ENCODE data around the gene MARK3. TPM values are rescaled to one million over a fixed set of nuclear protein-coding genes. Genes with fewer than 3 reads are reported as not detected.

Gene MARK3
- total RNA-seq, 1 donor from 2014 or later = 82.0 TPM

DNA sequence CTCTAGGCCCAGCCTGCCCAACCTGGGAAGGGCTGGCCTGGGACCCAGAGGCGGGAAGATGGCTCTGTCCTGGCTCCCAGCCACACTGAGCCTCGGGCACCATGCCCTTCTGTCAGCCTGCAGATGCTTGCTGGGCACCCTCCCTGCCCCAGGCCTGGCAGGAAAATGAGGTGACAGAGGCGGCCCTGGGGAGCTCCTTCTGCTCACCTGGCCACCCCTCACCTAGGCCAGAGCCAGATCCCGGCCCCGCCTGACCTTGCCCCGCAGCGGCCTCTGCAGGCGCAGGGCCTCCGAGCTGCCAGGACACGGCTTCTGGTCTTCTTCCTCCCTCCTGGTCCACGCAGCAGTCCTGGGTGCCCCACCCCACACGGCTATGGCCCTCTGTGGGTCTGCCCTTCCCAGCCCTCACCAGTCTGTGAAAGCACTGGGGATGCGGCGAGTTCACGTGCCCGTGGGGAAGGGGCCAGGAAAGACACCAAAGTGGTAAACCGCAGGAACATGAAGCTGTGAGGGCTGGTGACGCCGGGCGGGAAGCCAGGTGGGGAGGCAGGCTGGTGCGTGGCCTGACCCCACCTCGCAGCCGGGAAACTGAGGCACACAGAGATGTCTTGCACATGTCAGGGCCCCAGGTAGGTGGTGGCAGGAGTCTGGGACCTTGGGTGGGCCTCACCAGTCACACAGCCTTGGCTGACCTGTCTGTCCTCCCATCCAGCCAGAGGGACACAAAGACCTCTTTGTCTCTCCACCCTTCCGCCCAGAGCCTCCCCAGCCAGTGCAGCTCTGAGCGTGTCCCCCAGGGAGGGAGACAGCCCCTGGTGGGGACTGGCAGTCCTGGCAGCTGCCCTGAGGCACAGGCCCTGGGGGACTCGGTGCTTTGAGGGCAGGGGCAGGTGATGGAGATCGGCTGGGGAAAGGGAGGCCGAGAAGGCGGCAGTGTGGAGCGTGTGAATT is 164.4 kb downstream of the MARK3 start:
- no peak overlapping the region for H3K27ac Mint-ChIP-seq
- H3K4me1 Mint-ChIP-seq = no peaks in the 10 kb centered on the region
- no peak overlapping the region for H3K4me3 Mint-ChIP-seq
- no peaks in the 10 kb centered on the region for H3K9me3 Mint-ChIP-seq
- peaks cover under 1% of the 10 kb centered on the region for H3K36me3 Mint-ChIP-seq (ENCODE audit: low read depth)
- intact Hi-C loops (cut with micrococcal nuclease) = no loop called here
- H3K27me3 Mint-ChIP-seq = no peaks in the 10 kb centered on the region
- DNase-seq = no peak

DNA sequence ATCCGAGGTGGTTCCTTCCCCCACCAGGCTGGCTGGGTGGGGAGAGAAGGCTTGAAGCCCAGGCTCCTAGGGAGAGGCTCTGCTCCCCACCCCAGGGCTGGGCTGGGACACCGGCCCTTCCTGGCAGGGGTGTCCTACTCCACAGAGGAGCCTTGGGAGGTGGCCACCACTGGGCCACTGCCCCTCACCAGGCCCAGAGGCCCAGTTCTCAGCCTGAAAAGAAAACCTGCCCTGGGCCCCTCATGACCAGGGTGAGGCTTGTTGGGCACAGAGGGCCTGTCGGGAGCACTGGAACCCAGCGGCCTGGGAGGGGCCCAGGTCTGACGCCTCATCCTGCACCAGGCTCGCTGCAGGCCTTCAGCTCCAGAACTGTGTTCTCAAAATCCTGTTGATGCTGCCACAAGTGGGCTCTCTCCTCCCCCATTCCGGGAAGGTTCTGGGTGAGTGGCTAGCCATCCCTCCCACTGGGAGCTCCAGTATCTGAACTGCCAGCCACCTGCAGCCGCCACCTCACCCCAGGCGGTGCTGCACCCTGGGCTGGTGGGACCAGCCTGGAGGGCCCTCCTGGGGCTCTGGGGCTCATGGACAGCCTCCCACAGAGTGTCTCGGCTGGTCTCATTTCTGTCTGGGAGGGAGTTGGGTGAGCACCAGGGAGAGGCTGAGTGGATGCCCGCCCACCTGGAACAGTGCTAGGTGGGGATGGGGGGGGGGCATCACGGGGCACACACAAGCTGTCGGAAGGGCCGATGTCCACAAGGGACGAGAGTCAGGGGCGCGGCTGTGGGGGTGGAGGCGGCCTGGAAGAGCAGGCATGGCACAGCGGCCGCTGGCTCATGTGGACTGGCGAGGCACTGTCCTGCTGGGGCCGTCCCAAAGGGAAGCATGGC is 165.5 kb downstream of the MARK3 start:
- H3K36me3 Mint-ChIP-seq (ENCODE audit: low read depth) = peaks cover 2% of the 10 kb centered on the region
- intact Hi-C loops (cut with micrococcal nuclease) = no loop called here
- H3K9me3 Mint-ChIP-seq = no peaks in the 10 kb centered on the region
- H3K27ac Mint-ChIP-seq = no peak overlapping the region
- DNase-seq = no peak
- H3K4me1 Mint-ChIP-seq = no peaks in the 10 kb centered on the region
- no peaks in the 10 kb centered on the region for H3K27me3 Mint-ChIP-seq
- no peak overlapping the region for H3K4me3 Mint-ChIP-seq

DNA sequence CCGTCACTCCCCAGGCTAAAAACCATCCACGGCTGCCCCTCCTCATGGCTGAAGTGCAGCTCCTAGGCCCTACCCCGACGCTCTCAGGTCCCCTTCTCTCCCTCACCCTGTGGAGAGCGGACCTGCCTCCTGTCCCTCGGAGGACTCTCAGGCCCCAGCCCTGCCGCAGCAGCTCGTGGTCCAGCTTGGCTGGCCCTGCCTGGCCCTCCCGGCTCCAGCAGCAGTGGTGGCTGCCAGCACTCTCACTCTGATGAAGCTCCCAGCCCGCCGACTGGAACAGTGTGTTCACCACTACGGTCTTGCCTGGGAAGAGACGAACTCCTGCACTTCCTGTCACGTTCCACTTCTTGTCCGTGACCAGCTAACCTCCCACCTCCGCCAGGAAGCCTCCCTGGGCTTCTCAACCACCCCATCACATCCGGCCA is 166.1 kb downstream of the MARK3 start:
- H3K27me3 Mint-ChIP-seq = no peaks in the 10 kb centered on the region
- H3K9me3 Mint-ChIP-seq = no peaks in the 10 kb centered on the region
- intact Hi-C loops (cut with micrococcal nuclease) = no loop called here
- H3K36me3 Mint-ChIP-seq (ENCODE audit: low read depth) = peaks cover 2% of the 10 kb centered on the region
- no peak overlapping the region for H3K27ac Mint-ChIP-seq
- H3K4me3 Mint-ChIP-seq = no peak overlapping the region
- H3K4me1 Mint-ChIP-seq = no peaks in the 10 kb centered on the region
- DNase-seq = no peak

DNA sequence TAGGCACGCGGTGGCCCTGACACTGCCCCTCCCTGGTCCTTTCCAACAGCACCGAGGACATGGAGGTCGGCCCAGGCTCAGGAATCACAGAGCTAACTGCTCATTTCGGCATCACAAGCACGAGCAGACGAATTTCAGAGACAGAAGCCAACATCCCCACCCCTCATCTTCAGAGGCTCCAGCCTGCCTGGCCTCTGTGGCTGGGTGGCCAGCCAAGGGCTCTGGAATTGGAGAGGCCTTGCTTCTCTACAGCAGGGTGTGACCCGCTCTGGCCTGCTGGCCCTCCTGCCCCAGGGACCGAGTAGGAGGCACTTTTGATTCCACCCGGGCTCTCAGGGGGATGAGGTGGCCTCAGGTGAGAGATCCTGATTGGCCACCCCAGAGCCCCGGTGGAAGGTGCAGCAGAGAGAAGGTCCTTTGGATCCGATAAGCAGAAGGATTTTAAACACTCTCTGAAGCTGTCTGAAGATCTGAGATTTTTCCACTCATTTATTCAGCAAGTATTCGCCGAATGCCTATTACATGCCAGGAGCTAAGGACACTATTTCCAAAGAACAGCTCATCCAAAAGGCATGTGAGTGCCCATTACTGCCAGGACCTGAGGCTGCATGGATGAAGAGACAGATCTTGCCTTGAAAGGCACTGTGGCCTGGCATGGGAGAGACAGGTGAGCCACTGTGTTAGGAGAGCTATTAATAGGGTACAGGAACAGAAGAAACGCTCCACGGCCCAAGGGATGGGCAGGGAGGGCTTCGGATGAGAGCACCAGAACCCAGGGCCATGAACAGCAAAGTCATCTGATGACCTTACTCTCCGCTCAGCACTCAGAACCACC is 167.0 kb downstream of the MARK3 start:
- H3K27ac Mint-ChIP-seq = no peak overlapping the region
- H3K36me3 Mint-ChIP-seq (ENCODE audit: low read depth) = peaks cover 2% of the 10 kb centered on the region
- H3K27me3 Mint-ChIP-seq = no peaks in the 10 kb centered on the region
- intact Hi-C loops (cut with micrococcal nuclease) = no loop called here
- DNase-seq = no peak
- no peaks in the 10 kb centered on the region for H3K4me1 Mint-ChIP-seq
- no peaks in the 10 kb centered on the region for H3K9me3 Mint-ChIP-seq
- no peak overlapping the region for H3K4me3 Mint-ChIP-seq

DNA sequence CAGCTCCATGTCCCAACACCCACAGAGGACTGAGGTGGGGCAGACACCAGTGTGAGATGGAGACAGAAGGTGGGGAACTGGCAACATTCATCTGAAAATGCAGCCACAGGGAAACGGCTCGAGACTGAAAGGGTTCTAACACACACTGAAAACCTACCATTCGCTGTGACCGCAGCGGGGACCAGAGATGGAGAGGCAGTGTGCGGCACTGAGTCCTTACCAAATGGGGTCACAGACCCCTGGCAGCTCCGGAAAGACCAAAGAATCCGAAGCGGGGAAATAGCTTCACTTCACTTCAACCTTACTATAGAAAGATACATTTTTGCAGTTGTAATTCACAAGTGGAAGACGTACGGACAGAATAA is 167.6 kb downstream of the MARK3 start:
- intact Hi-C loops (cut with micrococcal nuclease) = no loop called here
- no peak for DNase-seq
- Mint-ChIP-seq H3K27me3 (no peaks in the 10 kb centered on the region), H3K9me3 (no peaks in the 10 kb centered on the region), H3K27ac (no peak overlapping the region), H3K36me3 (ENCODE audit: low read depth) (peaks cover 4% of the 10 kb centered on the region), H3K4me3 (no peak overlapping the region), H3K4me1 (no peaks in the 10 kb centered on the region)

Other genes with a start within 250 kb of the MARK3 start
- gene EIF5, start 51.2 kb upstream of the MARK3 start, total RNA-seq = 258 and 260 TPM in 2 replicates
- 14.2 and 21.1 TPM in 2 replicates for gene CKB, start 137.4 kb downstream of the MARK3 start, total RNA-seq
- 22.7 and 23.6 TPM in 2 replicates for gene TRMT61A, start 143.8 kb downstream of the MARK3 start, total RNA-seq
- 32.1 and 33.9 TPM in 2 replicates for gene BAG5, start 177.2 kb downstream of the MARK3 start, total RNA-seq
- gene COA8, start 177.5 kb downstream of the MARK3 start, total RNA-seq = 38.4 and 41.2 TPM in 2 replicates
- gene KLC1, start 243.8 kb downstream of the MARK3 start, total RNA-seq = 132 and 155 TPM in 2 replicates

All from activated CD4-positive, alpha-beta T cell treated with anti-CD3 and anti-CD28 coated beads, Interleukin-2, amount 10 ng/mL, durations not matched to agents 24 days and 14 days (primary cell).